ENCODE measurements around the gene SLC25A6. TPM values are rescaled to one million over a fixed set of nuclear protein-coding genes. Genes with fewer than 3 reads are reported as not detected.

The SLC25A6 gene
- total and polyA plus RNA-seq, 9 of the 15 experiments (the other 6 are each of a cell fraction or from before 2014, with no cell fraction given) = 24.6 to 330 (median 129) TPM

GRCh38 chrX:1435241-1435895 lies 43.5 kb upstream of the SLC25A6 start (continued):
- TF ChIP-seq, protein P1, sequence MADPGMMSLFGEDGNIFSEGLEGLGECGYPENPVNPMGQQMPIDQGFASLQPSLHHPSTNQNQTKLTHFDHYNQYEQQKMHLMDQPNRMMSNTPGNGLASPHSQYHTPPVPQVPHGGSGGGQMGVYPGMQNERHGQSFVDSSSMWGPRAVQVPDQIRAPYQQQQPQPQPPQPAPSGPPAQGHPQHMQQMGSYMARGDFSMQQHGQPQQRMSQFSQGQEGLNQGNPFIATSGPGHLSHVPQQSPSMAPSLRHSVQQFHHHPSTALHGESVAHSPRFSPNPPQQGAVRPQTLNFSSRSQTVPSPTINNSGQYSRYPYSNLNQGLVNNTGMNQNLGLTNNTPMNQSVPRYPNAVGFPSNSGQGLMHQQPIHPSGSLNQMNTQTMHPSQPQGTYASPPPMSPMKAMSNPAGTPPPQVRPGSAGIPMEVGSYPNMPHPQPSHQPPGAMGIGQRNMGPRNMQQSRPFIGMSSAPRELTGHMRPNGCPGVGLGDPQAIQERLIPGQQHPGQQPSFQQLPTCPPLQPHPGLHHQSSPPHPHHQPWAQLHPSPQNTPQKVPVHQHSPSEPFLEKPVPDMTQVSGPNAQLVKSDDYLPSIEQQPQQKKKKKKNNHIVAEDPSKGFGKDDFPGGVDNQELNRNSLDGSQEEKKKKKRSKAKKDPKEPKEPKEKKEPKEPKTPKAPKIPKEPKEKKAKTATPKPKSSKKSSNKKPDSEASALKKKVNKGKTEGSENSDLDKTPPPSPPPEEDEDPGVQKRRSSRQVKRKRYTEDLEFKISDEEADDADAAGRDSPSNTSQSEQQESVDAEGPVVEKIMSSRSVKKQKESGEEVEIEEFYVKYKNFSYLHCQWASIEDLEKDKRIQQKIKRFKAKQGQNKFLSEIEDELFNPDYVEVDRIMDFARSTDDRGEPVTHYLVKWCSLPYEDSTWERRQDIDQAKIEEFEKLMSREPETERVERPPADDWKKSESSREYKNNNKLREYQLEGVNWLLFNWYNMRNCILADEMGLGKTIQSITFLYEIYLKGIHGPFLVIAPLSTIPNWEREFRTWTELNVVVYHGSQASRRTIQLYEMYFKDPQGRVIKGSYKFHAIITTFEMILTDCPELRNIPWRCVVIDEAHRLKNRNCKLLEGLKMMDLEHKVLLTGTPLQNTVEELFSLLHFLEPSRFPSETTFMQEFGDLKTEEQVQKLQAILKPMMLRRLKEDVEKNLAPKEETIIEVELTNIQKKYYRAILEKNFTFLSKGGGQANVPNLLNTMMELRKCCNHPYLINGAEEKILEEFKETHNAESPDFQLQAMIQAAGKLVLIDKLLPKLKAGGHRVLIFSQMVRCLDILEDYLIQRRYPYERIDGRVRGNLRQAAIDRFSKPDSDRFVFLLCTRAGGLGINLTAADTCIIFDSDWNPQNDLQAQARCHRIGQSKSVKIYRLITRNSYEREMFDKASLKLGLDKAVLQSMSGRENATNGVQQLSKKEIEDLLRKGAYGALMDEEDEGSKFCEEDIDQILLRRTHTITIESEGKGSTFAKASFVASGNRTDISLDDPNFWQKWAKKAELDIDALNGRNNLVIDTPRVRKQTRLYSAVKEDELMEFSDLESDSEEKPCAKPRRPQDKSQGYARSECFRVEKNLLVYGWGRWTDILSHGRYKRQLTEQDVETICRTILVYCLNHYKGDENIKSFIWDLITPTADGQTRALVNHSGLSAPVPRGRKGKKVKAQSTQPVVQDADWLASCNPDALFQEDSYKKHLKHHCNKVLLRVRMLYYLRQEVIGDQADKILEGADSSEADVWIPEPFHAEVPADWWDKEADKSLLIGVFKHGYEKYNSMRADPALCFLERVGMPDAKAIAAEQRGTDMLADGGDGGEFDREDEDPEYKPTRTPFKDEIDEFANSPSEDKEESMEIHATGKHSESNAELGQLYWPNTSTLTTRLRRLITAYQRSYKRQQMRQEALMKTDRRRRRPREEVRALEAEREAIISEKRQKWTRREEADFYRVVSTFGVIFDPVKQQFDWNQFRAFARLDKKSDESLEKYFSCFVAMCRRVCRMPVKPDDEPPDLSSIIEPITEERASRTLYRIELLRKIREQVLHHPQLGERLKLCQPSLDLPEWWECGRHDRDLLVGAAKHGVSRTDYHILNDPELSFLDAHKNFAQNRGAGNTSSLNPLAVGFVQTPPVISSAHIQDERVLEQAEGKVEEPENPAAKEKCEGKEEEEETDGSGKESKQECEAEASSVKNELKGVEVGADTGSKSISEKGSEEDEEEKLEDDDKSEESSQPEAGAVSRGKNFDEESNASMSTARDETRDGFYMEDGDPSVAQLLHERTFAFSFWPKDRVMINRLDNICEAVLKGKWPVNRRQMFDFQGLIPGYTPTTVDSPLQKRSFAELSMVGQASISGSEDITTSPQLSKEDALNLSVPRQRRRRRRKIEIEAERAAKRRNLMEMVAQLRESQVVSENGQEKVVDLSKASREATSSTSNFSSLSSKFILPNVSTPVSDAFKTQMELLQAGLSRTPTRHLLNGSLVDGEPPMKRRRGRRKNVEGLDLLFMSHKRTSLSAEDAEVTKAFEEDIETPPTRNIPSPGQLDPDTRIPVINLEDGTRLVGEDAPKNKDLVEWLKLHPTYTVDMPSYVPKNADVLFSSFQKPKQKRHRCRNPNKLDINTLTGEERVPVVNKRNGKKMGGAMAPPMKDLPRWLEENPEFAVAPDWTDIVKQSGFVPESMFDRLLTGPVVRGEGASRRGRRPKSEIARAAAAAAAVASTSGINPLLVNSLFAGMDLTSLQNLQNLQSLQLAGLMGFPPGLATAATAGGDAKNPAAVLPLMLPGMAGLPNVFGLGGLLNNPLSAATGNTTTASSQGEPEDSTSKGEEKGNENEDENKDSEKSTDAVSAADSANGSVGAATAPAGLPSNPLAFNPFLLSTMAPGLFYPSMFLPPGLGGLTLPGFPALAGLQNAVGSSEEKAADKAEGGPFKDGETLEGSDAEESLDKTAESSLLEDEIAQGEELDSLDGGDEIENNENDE (IDR thresholded peaks at IDR 0.05; ENCODE audit: low read depth, low read length) = no peak
- TF ChIP-seq, protein P2, sequence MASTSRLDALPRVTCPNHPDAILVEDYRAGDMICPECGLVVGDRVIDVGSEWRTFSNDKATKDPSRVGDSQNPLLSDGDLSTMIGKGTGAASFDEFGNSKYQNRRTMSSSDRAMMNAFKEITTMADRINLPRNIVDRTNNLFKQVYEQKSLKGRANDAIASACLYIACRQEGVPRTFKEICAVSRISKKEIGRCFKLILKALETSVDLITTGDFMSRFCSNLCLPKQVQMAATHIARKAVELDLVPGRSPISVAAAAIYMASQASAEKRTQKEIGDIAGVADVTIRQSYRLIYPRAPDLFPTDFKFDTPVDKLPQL (IDR thresholded peaks at IDR 0.05; ENCODE audit: extremely low read depth, insufficient read length) = no peak
- TF ChIP-seq, protein P3, sequence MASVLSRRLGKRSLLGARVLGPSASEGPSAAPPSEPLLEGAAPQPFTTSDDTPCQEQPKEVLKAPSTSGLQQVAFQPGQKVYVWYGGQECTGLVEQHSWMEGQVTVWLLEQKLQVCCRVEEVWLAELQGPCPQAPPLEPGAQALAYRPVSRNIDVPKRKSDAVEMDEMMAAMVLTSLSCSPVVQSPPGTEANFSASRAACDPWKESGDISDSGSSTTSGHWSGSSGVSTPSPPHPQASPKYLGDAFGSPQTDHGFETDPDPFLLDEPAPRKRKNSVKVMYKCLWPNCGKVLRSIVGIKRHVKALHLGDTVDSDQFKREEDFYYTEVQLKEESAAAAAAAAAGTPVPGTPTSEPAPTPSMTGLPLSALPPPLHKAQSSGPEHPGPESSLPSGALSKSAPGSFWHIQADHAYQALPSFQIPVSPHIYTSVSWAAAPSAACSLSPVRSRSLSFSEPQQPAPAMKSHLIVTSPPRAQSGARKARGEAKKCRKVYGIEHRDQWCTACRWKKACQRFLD (CRISPR knock-in tag; IDR thresholded peaks at IDR 0.05) = no peak
- TF ChIP-seq, protein P4, sequence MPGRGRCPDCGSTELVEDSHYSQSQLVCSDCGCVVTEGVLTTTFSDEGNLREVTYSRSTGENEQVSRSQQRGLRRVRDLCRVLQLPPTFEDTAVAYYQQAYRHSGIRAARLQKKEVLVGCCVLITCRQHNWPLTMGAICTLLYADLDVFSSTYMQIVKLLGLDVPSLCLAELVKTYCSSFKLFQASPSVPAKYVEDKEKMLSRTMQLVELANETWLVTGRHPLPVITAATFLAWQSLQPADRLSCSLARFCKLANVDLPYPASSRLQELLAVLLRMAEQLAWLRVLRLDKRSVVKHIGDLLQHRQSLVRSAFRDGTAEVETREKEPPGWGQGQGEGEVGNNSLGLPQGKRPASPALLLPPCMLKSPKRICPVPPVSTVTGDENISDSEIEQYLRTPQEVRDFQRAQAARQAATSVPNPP (IDR thresholded peaks at IDR 0.05; ENCODE audit: borderline replicate concordance, insufficient read depth, insufficient read length) = no peak
- TF ChIP-seq, protein P5, sequence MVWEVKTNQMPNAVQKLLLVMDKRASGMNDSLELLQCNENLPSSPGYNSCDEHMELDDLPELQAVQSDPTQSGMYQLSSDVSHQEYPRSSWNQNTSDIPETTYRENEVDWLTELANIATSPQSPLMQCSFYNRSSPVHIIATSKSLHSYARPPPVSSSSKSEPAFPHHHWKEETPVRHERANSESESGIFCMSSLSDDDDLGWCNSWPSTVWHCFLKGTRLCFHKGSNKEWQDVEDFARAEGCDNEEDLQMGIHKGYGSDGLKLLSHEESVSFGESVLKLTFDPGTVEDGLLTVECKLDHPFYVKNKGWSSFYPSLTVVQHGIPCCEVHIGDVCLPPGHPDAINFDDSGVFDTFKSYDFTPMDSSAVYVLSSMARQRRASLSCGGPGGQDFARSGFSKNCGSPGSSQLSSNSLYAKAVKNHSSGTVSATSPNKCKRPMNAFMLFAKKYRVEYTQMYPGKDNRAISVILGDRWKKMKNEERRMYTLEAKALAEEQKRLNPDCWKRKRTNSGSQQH (CRISPR knock-in tag; IDR thresholded peaks at IDR 0.05) = no peak
- TF ChIP-seq ETV6 (IDR thresholded peaks at IDR 0.05; ENCODE audit: borderline replicate concordance in 1 of 2, low read depth in 2 of 2, low read length in 1 of 2) = no peak
- TF ChIP-seq ETV6 (CRISPR knock-in tag; IDR thresholded peaks at IDR 0.05; ENCODE audit: borderline replicate concordance) = no peak
- no peak for TF ChIP-seq ZBTB7A (IDR thresholded peaks at IDR 0.05; ENCODE audit: borderline replicate concordance, control insufficient read depth, low read depth, low read length)

Data from K562 (cell line).